Fibroblast of lung (primary cell): ENCODE data around the gene GOLGA6A. TPM values are rescaled to one million over a fixed set of nuclear protein-coding genes. Genes with fewer than 3 reads are reported as not detected.
A peak's percentile ranks its signal among the peaks of the same experiment; 100 is the strongest.

ENCODE experiments used
- DNase-seq, 2 donors: peaks; one replicate each; pipeline versions ENCODE4 v3.0.0 to v3.0.0-alpha.2; 2010; ENCODE audit warnings: low read depth in 2 of 2
- H2AFZ ChIP-seq: 2 replicates; pipeline ENCODE4 v1.5.1; 2012; ENCODE audit warnings: low read length, control low read depth, inconsistent platforms
- H3K27ac ChIP-seq: 2 replicates; pipeline ENCODE4 v1.5.1; 2011; ENCODE audit warnings: low read length, control low read depth; ENCODE audit not compliant: insufficient read depth
- H3K27me3 ChIP-seq: 2 replicates; pipeline ENCODE4 v1.5.1; 2011; ENCODE audit warnings: mild to moderate bottlenecking, low read length; ENCODE audit not compliant: control insufficient read depth, insufficient read depth
- H3K36me3 ChIP-seq: 2 replicates; pipeline ENCODE4 v1.5.1; 2011; ENCODE audit warnings: low read length; ENCODE audit not compliant: control insufficient read depth, insufficient read depth
- H3K4me1 ChIP-seq: 2 replicates; pipeline ENCODE4 v1.5.1; 2011; ENCODE audit warnings: low read length; ENCODE audit not compliant: control insufficient read depth, insufficient read depth; ENCODE audit errors: extremely low read depth
- H3K4me2 ChIP-seq: 2 replicates; pipeline ENCODE4 v1.5.1; 2011; ENCODE audit warnings: low read length, control low read depth; ENCODE audit not compliant: insufficient read depth; ENCODE audit errors: extremely low read depth
- H3K4me3 ChIP-seq, 4 experiments: fragments of 200-600 bp in 1 of 4; sonication (generic) in 1 of 4; replicated peaks in 1 of 4; 2 replicates each; pipeline ENCODE4 v1.5.1; 2011 to 2016; ENCODE audit warnings: low read length in 4 of 4, low read depth in 3 of 4, mild to moderate bottlenecking in 3 of 4, control low read depth in 2 of 4, inconsistent platforms in 1 of 4, mixed read lengths in 1 of 4; ENCODE audit not compliant: insufficient read depth in 1 of 4; ENCODE audit errors: control extremely low read depth in 1 of 4
- H3K79me2 ChIP-seq: 2 replicates; pipeline ENCODE4 v1.5.1; 2012; ENCODE audit warnings: mild to moderate bottlenecking, low read length, inconsistent platforms; ENCODE audit not compliant: control insufficient read depth, insufficient read depth
- H3K9ac ChIP-seq: 2 replicates; pipeline ENCODE4 v1.5.1; 2011; ENCODE audit warnings: mild to moderate bottlenecking, low read length, control low read depth; ENCODE audit not compliant: insufficient read depth
- H3K9me3 ChIP-seq: 2 replicates; pipeline ENCODE4 v1.5.1; 2012; ENCODE audit warnings: low read depth, low read length; ENCODE audit not compliant: control insufficient read depth, insufficient read depth
- H4K20me1 ChIP-seq: 2 replicates; pipeline ENCODE4 v1.5.1; 2011; ENCODE audit warnings: low read length; ENCODE audit not compliant: control insufficient read depth, insufficient read depth; ENCODE audit errors: extremely low read depth
- CTCF ChIP-seq, 2 donors: IDR thresholded peaks in 1 of 2; conservative IDR thresholded peaks in 1 of 2; 1 replicate in 1 of 2; 2 replicates in 1 of 2; pipeline ENCODE4 v1.5.1; 2011 to 2012; ENCODE audit warnings: low read length in 2 of 2, control low read depth in 1 of 2, inconsistent platforms in 1 of 2, low read depth in 1 of 2, mild to moderate bottlenecking in 1 of 2
- EZH2 ChIP-seq: IDR thresholded peaks from 2 replicates; pipeline ENCODE4 v1.5.1; 2012; ENCODE audit warnings: low read length, control low read depth, mild to moderate bottlenecking; ENCODE audit errors: missing control alignments
- polyA plus RNA-seq, 2 donors: library from polyadenylated mRNA; depleted of rRNA in 1 of 2; stranded (reverse) in 1 of 2; unstranded in 1 of 2; fragments of >200 nt; gene quantifications; 2 replicates each; pipeline ENCODE4 v1.2.1, GENCODE V29; 2011 to 2012; ENCODE audit warnings: missing spikeins in 1 of 2
- total RNA-seq: library from RNA; depleted of rRNA; stranded (reverse); fragments of >200 nt; gene quantifications from 2 replicates; pipeline ENCODE4 v1.2.1, GENCODE V29; 2014

Gene GOLGA6A
- total and polyA plus RNA-seq, 2 donors (not counting 1 experiment from before 2014, with no cell fraction given) = under 0.01 TPM; not detected in 1

- H3K27ac ChIP-seq = no peak overlapping the region
- DNase-seq = peak; percentile 79 to 81
- TF ChIP-seq EZH2 = no peak
- peak; percentile 93 to 94 for TF ChIP-seq CTCF (conservative IDR thresholded peaks at IDR 0.05 in 1 of 2, IDR thresholded peaks at IDR 0.05 in 1 of 2; ENCODE audit: low read depth in 1 of 2, low read length in 2 of 2)
- no peaks in the 10 kb centered on the region for H4K20me1 ChIP-seq
- no peak overlapping the region for H2AFZ ChIP-seq
- H3K36me3 ChIP-seq = no peaks in the 10 kb centered on the region
- no peaks in the 10 kb centered on the region for H3K79me2 ChIP-seq
- H3K27me3 ChIP-seq = peaks cover 70% of the 10 kb centered on the region
- H3K9ac ChIP-seq = no peak overlapping the region
- no peaks in the 10 kb centered on the region for H3K9me3 ChIP-seq
- peak overlapping the region in 3 of 4 experiments; percentile 2 to 42 (median 19) for H3K4me3 ChIP-seq
- peak overlapping the region; percentile 82 for H3K4me2 ChIP-seq
- H3K4me1 ChIP-seq = no peaks in the 10 kb centered on the region
Observed at GRCh38 chr15:74127255-74127953, 45.1 kb upstream of the GOLGA6A start.

- Histone ChIP-seq H3K9me3 (no peaks in the 10 kb centered on the region), H3K9ac (no peak overlapping the region), H3K4me3 (no peak overlapping the region), H3K27me3 (peaks cover 62% of the 10 kb centered on the region), H3K36me3 (no peaks in the 10 kb centered on the region), H3K79me2 (no peaks in the 10 kb centered on the region), H3K4me2 (no peak overlapping the region), H3K4me1 (no peaks in the 10 kb centered on the region), H4K20me1 (no peaks in the 10 kb centered on the region), H2AFZ (no peak overlapping the region), H3K27ac (no peak overlapping the region)
- no peak for TF ChIP-seq CTCF (conservative IDR thresholded peaks at IDR 0.05 in 1 of 2, IDR thresholded peaks at IDR 0.05 in 1 of 2; ENCODE audit: low read depth in 1 of 2, low read length in 2 of 2)
- TF ChIP-seq EZH2 = no peak
- DNase-seq = peak in 1 of 2 donors; percentile 4
Observed at GRCh38 chr15:74124759-74125158, 42.4 kb upstream of the GOLGA6A start.

GRCh38 chr15:74124196-74124595, 41.8 kb upstream of the GOLGA6A start:
- no peak overlapping the region for H3K9ac ChIP-seq
- H3K27me3 ChIP-seq = peaks cover 57% of the 10 kb centered on the region
- DNase-seq = no peak
- H3K36me3 ChIP-seq = no peaks in the 10 kb centered on the region
- no peak overlapping the region for H2AFZ ChIP-seq
- H4K20me1 ChIP-seq = no peaks in the 10 kb centered on the region
- no peaks in the 10 kb centered on the region for H3K79me2 ChIP-seq
- H3K4me3 ChIP-seq = no peak overlapping the region
- H3K9me3 ChIP-seq = no peaks in the 10 kb centered on the region
- TF ChIP-seq CTCF (conservative IDR thresholded peaks at IDR 0.05 in 1 of 2, IDR thresholded peaks at IDR 0.05 in 1 of 2; ENCODE audit: low read depth in 1 of 2, low read length in 2 of 2) = no peak
- no peak for TF ChIP-seq EZH2
- no peak overlapping the region for H3K27ac ChIP-seq
- no peaks in the 10 kb centered on the region for H3K4me1 ChIP-seq
- no peak overlapping the region for H3K4me2 ChIP-seq
